Stomach smooth muscle (tissue), 2 donors: ENCODE measurements around the gene STK11IP.
A peak's percentile ranks its signal among the peaks of the same experiment; 100 is the strongest.

ENCODE experiments used
- H3K27ac ChIP-seq: one replicate; pipeline ENCODE4 v1.7.0; 2013; ENCODE audit warnings: mild to moderate bottlenecking, low read length, inconsistent platforms
- H3K27me3 ChIP-seq, 2 donors: one replicate each; pipeline ENCODE4 v1.7.0; 2013; ENCODE audit warnings: low read length in 2 of 2; ENCODE audit not compliant: insufficient read depth in 2 of 2, control insufficient read depth in 1 of 2
- H3K36me3 ChIP-seq, 2 donors: one replicate each; pipeline ENCODE4 v1.7.0; 2013; ENCODE audit warnings: low read length in 2 of 2; ENCODE audit not compliant: control insufficient read depth in 2 of 2, insufficient read depth in 2 of 2
- H3K4me1 ChIP-seq: one replicate; pipeline ENCODE4 v1.7.0; 2013; ENCODE audit warnings: low read length; ENCODE audit not compliant: control insufficient read depth, insufficient read depth
- H3K4me3 ChIP-seq, 2 donors: one replicate each; pipeline ENCODE4 v1.7.0; 2013; ENCODE audit warnings: low read length in 2 of 2
- H3K9ac ChIP-seq, 2 donors: one replicate each; pipeline ENCODE4 v1.7.0; 2013; ENCODE audit warnings: low read length in 2 of 2, mild to moderate bottlenecking in 1 of 2
- H3K9me3 ChIP-seq, 2 donors: one replicate each; pipeline ENCODE4 v1.7.0; 2013; ENCODE audit warnings: low read length in 2 of 2; ENCODE audit not compliant: control insufficient read depth in 2 of 2
- donor health status: healthy.
- donor health status: Pancreatic carcinoma.

STK11IP gene, protein sequence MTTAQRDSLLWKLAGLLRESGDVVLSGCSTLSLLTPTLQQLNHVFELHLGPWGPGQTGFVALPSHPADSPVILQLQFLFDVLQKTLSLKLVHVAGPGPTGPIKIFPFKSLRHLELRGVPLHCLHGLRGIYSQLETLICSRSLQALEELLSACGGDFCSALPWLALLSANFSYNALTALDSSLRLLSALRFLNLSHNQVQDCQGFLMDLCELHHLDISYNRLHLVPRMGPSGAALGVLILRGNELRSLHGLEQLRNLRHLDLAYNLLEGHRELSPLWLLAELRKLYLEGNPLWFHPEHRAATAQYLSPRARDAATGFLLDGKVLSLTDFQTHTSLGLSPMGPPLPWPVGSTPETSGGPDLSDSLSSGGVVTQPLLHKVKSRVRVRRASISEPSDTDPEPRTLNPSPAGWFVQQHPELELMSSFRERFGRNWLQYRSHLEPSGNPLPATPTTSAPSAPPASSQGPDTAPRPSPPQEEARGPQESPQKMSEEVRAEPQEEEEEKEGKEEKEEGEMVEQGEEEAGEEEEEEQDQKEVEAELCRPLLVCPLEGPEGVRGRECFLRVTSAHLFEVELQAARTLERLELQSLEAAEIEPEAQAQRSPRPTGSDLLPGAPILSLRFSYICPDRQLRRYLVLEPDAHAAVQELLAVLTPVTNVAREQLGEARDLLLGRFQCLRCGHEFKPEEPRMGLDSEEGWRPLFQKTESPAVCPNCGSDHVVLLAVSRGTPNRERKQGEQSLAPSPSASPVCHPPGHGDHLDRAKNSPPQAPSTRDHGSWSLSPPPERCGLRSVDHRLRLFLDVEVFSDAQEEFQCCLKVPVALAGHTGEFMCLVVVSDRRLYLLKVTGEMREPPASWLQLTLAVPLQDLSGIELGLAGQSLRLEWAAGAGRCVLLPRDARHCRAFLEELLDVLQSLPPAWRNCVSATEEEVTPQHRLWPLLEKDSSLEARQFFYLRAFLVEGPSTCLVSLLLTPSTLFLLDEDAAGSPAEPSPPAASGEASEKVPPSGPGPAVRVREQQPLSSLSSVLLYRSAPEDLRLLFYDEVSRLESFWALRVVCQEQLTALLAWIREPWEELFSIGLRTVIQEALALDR

DNA sequence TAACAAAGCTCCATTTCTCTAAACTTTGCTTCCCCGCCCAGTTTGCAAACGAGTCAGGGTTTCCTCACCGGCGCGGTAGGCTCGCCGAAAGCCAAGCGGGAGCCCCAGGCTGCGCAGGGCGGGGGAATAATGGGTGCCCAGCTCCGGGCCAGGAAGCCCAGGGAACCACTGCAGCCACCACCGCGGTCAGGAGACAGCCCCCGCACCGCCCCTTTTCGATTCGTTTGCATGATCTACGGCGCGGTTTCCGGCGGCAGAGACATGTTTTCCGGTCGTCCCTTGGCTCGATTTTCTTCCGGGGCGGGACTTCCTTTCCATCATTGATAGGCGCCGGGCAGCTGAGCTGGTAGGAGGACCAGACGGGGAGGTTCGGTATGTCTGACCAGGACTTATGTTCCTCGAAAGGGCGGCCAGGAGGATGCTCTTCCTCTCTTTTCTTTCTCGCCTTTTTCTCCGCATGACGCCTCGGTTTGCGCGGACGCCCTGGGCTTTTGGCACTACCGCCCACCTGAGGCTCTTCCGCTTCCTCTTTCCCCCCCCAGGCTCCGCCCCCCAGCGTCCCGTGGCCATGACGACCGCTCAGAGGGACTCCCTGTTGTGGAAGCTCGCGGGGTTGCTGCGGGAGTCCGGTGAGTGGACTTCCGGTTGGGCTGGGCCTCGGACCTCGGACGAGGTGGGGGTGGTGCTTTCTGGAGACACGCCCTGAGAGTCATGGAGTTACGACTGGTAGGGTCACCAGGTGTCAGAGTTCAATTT, at the start of gene STK11IP:
Gene STK11IP, plus strand, starts transcription at position 306 of the 756 bp plus-strand sequence. Its CDS starts 263 bp downstream, at position 569.
- H3K27ac ChIP-seq = peak within 1 kb of the TSS; percentile 89
- H3K27me3 ChIP-seq = no peaks in the 10 kb centered on the region
- H3K4me3 ChIP-seq = peak within 1 kb of the TSS; percentile 96
- H3K9ac ChIP-seq = peak within 1 kb of the TSS; percentile 85 to 93
- H3K9me3 ChIP-seq = no peaks in the 10 kb centered on the region
- peaks cover 9% of the 10 kb centered on the region for H3K4me1 ChIP-seq
- peaks cover 8 to 16% of the 10 kb centered on the region in 2 donors for H3K36me3 ChIP-seq

DNA sequence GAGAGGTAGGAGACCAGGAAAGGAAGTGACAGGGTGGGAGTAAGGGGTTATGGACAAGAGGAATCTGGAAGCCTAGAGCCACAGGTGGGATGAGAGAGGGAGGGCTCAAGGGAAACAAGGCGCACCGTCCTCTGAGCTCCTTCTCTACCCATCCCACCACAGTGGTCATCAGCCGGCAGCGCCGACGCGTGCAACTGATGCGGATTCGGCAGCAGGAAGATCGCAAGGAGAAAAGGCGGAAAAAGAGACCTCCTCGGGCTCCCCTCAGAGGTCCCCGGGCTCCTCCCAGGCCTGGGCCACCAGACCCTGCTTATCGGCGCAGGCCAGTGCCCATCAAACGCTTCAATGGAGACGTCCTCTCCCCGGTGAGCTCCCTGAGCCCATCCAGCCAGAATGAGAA, 48.7 kb upstream of the STK11IP start:
- H3K27ac ChIP-seq = no peak overlapping the region

DNA sequence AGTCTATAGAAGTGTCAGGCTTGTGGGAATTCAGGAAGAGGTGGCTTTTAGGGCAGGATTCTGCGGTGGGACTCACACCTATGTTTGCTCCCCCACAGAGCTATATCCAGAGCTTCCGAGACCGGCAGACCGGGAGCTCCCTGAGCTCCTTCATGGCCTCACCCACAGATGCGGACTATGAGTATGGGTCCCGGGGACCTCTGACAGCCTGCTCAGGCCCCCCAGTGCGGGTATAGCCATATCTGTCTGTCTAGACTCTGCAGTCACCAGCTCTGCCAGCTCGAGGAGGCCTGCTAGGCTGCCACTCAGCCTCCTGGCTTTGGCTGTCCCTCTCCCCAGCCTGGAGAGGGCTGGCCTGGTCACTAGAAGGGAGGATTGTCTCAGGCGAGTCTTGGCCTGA, 48.0 kb upstream of the STK11IP start:
- H3K27me3 ChIP-seq = peaks cover 0 to 3% of the 10 kb centered on the region in 2 donors

More for the DNA sequence above, 48.7 kb upstream of the STK11IP start:
- Histone ChIP-seq H3K27me3 (peaks cover 0 to 3% of the 10 kb centered on the region in 2 donors), H3K36me3 (peaks cover 0 to 4% of the 10 kb centered on the region in 2 donors), H3K9ac (no peak overlapping the region), H3K9me3 (no peaks in the 10 kb centered on the region), H3K4me3 (no peak overlapping the region), H3K4me1 (peaks cover 26% of the 10 kb centered on the region)

DNA sequence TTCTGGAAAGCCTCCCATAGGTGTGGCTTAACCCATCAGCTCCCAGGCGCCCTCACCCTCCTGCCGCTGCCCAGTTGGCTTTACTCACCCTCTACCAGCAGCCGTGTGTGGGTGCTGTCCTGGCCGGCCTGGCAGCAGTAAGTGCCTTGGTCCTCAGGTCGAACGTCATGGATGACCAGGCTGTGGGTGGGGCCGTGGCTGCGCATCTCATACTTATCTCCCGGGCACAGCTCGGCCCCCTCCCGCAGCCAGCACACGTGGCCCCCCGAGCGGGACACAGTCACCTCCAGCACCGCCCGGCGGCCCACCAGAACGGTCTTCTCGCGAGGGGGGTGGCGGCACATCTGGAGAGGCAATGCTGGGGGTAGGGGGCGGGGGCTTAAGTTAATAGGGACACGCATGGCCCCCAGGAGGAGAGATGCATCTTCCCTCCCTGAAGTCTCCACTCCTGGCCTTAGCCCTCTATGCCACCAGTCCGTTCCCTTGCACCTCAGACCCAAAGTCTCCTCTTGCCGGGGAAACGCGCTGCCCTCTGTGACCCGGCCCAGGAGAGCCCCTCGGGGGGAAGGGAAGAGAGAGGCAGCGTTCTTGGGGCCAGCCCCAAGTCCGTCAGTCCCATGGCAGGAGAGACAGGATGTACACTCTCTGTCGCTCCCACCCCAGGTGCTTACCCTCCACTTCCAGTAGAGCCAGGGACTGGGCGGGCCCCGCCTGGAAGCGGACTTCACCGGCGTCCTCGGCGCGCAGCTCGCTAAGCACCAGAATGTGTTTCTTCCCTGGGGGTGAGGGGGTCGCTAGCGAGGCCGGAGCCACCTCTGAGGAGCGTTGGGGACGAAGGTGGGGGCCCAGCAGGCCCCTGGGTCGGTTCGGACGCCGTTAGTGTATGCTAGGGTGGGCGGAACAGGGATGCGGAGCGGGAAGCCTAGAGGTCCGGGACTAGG, 45.9 kb upstream of the STK11IP start:
- peaks cover 18% of the 10 kb centered on the region for H3K4me1 ChIP-seq
- H3K9ac ChIP-seq = peak overlapping the region; percentile 16 to 51
- peaks cover 0 to 8% of the 10 kb centered on the region in 2 donors for H3K36me3 ChIP-seq
- H3K4me3 ChIP-seq = peak overlapping the region; percentile 69 to 78
- H3K27me3 ChIP-seq = peaks cover 0 to 3% of the 10 kb centered on the region in 2 donors
- peak overlapping the region; percentile 24 for H3K27ac ChIP-seq
- H3K9me3 ChIP-seq = no peaks in the 10 kb centered on the region

More for the DNA sequence above, 48.0 kb upstream of the STK11IP start:
- Histone ChIP-seq H3K9ac (no peak overlapping the region), H3K4me3 (no peak overlapping the region), H3K36me3 (peaks cover 0 to 4% of the 10 kb centered on the region in 2 donors), H3K4me1 (peaks cover 20% of the 10 kb centered on the region), H3K27ac (no peak overlapping the region), H3K9me3 (no peaks in the 10 kb centered on the region)

DNA sequence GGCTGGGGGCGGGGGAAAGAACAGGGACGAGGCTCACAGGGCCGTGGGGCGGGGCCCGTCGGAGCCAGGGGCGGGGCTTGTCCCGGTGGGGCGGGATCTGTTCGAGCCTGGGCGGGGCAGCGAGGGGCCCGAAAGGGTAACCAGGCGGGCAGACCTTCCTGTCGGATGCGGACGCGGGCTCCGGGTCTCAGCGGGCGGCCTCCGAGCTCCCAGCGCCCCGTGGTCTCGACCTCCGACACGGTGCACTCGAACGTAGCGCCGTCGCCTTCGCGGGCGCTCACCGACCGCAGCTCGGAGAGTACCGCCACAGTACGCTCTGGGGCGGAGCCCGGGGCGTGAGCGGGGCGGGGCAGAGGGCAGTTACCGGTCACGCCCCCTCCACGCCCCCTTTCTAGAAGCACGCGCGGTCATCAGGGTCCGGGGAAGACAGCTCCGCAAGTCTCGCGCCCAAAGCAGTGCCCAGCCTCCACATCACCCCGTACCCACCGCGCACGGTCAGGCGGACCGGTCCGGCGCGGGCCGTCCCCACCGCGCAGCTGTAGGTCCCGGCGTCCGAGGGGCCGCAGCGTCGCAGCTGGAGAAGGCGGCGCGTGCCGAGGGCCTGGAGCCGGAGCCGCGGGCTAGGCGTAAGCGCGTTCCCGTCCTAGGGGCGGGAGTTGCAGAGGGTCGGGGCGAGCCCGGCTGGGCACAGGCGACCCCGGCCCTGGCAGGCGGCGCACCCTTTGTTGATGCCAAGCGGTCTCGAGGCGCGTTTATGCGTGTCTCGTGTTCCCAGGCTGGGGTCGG, 45.1 kb upstream of the STK11IP start:
- Histone ChIP-seq H3K27me3 (peaks cover 0 to 3% of the 10 kb centered on the region in 2 donors), H3K36me3 (peaks cover 0 to 8% of the 10 kb centered on the region in 2 donors), H3K27ac (no peak overlapping the region), H3K4me3 (peak overlapping the region; percentile 69 to 78), H3K9me3 (no peaks in the 10 kb centered on the region), H3K9ac (peak overlapping the region; percentile 6 to 21), H3K4me1 (peaks cover 18% of the 10 kb centered on the region)

DNA sequence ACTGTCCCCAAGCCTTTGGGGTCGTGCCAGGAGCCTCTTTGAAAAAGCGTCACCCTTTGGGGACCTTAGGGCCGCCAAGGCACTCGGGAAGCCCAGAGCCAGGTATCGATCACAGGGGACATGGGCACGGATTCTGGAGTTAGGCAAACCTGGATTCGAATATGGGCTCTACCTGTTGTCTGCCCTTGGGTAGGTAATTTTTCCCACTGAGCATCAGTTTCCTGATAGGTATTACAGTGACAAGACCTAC, 44.6 kb upstream of the STK11IP start:
- Histone ChIP-seq H3K9ac (peak overlapping the region; percentile 6 to 21), H3K9me3 (no peaks in the 10 kb centered on the region), H3K36me3 (peaks cover 0 to 8% of the 10 kb centered on the region in 2 donors), H3K4me1 (peaks cover 18% of the 10 kb centered on the region), H3K27ac (no peak overlapping the region), H3K4me3 (peak overlapping the region; percentile 69 to 78), H3K27me3 (peaks cover 0 to 3% of the 10 kb centered on the region in 2 donors)

DNA sequence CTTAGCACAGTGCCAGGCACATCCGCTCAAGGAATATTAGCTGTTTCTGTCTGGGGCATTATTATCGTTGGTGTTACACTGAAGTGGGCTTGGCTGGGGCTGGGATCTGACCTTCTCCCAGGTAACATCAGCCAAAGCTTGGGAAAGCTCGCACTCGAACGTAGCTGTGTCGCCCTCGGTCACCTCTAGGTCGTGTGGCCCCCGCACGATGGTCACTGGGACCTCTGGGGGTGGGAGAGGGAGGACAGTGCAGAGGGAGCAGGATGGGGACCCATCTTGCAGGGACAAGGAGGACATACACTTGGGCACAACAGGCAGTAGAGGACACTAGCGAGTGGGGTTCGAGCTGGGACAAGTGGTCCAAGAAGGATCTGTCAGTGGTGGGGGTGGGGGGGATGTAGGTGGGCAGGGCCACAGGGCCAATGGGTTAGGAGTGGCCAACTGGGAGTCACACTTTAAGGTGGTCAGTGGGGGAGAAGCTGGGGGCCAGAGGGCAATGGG, 44.1 kb upstream of the STK11IP start:
- Histone ChIP-seq H3K9ac (no peak overlapping the region), H3K27me3 (peaks cover 0 to 3% of the 10 kb centered on the region in 2 donors), H3K27ac (no peak overlapping the region), H3K9me3 (no peaks in the 10 kb centered on the region), H3K4me1 (peaks cover 18% of the 10 kb centered on the region), H3K36me3 (peaks cover 0 to 8% of the 10 kb centered on the region in 2 donors), H3K4me3 (no peak overlapping the region)

DNA sequence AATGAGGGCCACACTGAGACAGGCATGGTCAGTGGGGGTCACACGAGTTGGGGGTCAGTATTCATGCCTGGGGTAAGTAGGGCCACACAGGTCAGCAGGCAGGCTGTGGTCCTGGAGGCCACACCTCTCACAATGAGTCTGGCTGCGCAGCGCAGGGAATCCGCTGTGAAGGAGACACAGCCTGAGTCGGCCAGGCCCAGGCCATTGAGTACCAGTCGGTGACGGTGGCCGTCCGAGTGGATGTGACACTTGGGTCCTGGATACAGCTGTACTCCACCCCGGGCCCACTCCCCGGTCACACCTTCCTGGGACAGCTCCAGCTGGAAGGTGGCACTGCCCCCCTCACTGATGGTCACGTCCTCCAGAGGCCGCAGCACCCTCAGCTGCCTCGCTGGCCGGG, 43.3 kb upstream of the STK11IP start:
- H3K9me3 ChIP-seq = no peaks in the 10 kb centered on the region
- peaks cover 18% of the 10 kb centered on the region for H3K4me1 ChIP-seq
- H3K4me3 ChIP-seq = no peak overlapping the region
- H3K27me3 ChIP-seq = peaks cover 0 to 3% of the 10 kb centered on the region in 2 donors
- no peak overlapping the region for H3K9ac ChIP-seq
- peaks cover 0 to 6% of the 10 kb centered on the region in 2 donors for H3K36me3 ChIP-seq
- H3K27ac ChIP-seq = no peak overlapping the region

DNA sequence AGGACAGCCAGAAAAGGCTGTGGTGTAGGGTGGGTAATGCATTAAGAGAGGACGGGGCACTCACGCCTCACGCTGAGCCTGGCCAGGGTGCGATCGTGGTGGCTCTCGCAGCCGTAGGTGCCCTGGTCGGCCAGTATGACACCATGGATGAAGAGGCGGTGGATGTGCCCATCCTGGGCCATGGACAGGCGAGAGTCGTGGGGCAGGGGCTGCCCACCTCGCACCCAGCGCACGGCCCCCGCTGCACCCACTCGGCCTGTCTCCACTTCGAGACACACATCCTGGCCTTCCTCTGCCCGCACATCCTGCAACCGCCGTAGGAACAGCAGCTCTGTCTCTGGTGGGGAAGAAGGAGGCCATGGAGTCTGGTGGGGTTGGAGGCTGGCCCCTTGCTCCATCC, 41.7 kb upstream of the STK11IP start:
- H3K9ac ChIP-seq = no peak overlapping the region
- H3K4me1 ChIP-seq = peaks cover 22% of the 10 kb centered on the region
- H3K27ac ChIP-seq = no peak overlapping the region
- H3K9me3 ChIP-seq = no peaks in the 10 kb centered on the region
- peaks cover 0 to 5% of the 10 kb centered on the region in 2 donors for H3K36me3 ChIP-seq
- H3K4me3 ChIP-seq = no peak overlapping the region
- H3K27me3 ChIP-seq = peaks cover 0 to 3% of the 10 kb centered on the region in 2 donors
